ENCODE results near the gene GIPC1.

GIPC1 gene

DNA sequence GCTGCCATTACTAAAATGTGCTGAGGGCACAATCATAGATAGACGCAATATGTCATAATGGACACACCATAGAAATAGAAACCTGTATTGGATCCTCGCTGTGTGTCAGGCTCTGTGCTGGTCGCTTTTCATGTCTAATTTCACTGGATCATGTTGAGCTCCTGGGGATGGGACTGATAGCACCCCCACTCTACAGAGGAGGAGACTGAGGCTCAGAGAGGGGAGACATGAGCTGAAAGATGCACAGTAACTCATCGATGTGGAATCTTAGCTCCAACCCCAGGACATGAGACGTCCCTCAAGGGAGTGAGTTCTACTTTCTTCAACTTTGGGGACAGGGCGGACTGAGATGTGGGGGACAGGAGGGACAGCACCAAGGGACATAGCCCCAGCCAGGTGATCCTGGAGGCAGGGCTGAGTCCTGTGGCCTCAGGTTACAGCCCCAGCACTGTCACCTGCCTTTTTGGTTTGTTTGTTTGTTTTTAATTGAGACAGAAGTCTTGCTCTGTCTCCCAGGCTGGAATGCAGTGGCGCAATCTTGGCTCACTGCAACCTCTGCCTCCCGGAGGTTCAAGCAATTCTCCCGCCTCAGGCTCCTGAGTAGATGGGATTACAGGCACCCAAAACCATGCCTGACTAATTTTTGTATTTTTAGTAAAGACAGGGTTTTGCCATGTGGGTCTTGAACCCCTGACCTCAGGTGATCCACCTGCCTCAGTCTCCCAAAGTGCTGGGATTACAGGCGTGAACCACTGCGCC, 6.6 kb upstream of the GIPC1 start:
- Histone ChIP-seq H3K27ac (no peak overlapping the region), H3K4me3 (no peak overlapping the region)

DNA sequence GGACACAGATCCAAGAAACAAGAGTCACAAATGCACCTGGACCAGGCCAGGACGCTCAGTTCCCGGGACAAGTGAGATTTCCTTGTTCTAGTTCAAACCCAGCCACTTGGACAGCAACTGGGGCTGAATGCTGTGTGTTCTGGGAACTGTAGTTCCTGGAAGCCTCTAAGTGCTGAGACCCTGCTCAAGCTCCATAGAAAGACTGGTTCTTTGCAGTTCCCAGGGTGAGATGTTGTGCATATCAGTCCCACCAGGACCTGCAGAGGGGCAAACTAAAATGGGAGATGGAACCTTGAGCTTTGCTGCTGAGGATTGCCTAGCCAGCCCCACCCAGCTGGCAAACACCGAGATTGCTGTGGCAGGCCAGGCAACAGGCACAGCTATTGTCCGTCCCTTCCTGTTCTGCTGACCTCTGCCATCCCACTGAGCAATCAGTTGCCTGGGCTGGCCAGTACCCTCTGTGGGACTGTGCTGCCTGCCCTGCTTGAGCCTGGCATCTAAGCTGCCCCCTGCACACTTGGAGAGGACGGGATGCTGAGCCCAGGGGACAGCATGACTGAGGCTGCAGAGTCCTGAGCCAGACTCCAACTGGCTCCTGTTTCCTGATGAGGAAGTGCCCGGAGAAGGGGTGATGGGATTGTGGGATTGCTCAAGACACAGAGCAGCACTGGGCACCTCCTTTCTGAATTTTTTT, 1.4 kb upstream of the GIPC1 start:
- Histone ChIP-seq H3K27ac (peak overlapping the region in 14 of 21 experiments; percentile 14 to 95 (median 88)), H3K4me3 (no peak overlapping the region)

DNA sequence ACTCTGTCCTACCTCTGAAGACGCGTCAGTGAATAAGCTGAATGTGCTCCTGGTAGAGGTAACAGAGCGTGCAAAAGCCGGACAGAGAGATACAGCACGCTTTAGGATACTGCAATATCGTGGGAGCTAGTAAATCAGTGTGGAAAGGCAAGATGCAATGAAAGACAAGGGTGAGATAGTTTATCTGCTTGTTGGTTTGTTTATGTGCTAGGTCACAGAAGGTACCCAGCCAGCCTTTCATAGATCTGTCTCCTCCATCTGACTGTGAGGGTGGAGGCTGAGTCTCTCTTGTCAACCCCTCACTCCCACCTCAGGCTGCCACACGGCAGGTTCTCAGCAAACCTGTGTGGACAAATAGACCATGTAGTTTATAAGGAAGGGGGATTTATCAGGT, 904 bp upstream of the GIPC1 start:
- Histone ChIP-seq H3K27ac (peak overlapping the region in 18 of 21 experiments; percentile 5 to 95 (median 89)), H3K4me3 (peak overlapping the region in 3 of 7 experiments; percentile 75 to 95 (median 89))

DNA sequence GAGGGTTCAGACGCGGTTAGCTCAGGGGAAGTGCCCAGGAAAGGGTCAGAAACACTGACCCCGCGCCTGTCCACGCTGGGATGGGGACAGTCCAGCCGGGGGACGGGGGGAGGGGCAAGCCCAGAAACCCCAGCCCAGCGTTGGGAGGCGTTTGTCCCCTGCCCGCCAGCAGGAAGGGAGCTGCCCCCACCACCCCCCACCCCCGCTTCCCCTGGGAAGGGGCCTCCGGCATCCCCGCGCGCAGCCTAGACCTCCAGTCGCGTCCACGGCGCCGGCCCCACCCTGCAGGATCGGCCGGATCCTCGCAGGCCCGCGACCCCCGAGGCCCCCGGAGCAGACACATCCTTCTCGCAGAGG, 277 bp downstream of the GIPC1 start:
- Histone ChIP-seq H3K4me3 (peak overlapping the region; percentile 75 to 95 (median 89)), H3K27ac (peak overlapping the region; percentile 68 to 95 (median 89))

DNA sequence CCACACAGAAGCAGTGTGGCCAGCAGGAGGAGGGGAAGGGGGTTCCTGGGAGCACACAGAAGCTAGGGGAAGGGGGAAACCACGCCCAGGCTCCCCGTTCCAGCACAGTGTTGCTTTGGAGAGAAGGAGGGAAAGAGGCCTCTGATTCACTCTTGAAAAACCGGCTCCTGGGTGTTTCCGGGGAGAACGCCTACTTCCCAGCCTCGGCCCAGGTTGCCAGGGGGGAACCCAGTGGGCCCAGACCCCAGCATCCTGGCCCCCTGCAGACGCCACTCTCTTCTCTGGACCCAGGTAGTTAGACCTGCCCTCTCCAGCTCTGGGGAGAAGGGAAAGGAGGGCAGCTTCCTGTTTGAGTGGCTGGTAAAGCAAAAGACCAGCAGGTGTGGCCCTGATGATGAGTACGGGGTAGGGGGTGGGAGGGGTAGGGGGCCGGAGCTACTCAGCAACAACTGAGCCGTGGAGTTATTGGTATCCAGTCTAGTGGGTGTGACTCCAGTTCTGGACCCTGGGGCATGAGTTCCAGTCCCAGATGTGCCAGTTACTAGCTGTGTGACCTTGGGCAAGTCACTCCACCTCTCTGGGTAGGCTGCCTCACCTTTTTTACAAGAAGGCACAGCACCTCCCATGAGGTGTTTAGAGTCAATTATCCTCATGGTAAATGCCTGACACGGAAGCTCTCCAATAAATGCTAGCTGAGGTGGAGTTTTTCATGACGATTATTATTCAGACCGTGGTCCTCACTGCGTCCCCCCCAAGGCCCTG, 836 bp downstream of the GIPC1 start:
- Histone ChIP-seq H3K27ac (peak overlapping the region; percentile 68 to 95 (median 89)), H3K4me3 (peak overlapping the region; percentile 75 to 95 (median 89))

DNA sequence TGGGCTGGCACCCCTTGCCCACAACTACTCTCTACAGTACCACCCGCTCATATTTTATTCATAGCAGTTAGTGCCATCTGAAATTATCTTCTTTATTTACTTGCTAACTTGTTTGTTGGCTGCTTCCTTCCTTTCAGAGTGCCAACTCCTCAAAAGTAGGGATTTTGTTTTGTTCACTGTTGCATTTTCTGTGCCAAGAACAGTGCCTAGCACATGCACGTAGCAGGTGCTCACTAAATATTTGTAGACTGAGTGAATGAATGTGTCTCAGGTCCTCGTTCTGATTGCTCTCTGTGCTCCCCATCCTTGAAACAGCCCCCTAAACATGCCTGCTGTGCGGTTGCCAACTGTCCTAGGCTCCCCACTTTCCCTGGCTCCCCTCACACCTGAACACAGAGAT, 1.5 kb downstream of the GIPC1 start:
- Histone ChIP-seq H3K4me3 (peak overlapping the region; percentile 75 to 95 (median 89)), H3K27ac (peak overlapping the region in 19 of 21 experiments; percentile 68 to 95 (median 89))

DNA sequence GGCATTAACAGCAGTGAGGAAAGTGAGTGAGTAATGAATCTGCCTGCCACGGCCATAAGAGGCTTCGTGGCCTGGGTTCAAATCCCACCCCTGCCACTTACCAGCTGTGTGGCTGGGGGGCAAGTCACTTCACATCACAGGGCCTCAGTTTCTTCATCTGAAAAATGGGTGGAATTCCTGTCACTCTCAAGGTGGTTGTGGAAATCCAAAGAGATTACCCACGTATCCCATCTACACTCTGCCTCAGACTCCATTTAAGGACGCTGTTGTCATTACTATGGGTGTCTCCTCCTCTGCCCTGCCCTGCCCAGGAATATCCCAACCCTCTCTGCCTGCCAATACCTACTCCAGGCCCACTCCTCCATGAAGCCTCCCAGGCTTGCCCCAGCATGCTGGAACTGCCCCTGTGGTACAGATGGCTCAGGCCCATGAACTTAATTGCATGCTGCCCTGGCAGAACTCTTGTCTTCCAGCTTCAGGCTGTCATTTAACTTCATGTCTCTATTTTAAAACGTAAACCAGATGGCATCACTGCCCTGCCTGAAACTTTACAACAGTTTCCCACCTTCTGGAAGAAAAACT, 3.1 kb downstream of the GIPC1 start:
- H3K27ac ChIP-seq, result no peak overlapping the region
- no peak overlapping the region for H3K4me3 ChIP-seq

DNA sequence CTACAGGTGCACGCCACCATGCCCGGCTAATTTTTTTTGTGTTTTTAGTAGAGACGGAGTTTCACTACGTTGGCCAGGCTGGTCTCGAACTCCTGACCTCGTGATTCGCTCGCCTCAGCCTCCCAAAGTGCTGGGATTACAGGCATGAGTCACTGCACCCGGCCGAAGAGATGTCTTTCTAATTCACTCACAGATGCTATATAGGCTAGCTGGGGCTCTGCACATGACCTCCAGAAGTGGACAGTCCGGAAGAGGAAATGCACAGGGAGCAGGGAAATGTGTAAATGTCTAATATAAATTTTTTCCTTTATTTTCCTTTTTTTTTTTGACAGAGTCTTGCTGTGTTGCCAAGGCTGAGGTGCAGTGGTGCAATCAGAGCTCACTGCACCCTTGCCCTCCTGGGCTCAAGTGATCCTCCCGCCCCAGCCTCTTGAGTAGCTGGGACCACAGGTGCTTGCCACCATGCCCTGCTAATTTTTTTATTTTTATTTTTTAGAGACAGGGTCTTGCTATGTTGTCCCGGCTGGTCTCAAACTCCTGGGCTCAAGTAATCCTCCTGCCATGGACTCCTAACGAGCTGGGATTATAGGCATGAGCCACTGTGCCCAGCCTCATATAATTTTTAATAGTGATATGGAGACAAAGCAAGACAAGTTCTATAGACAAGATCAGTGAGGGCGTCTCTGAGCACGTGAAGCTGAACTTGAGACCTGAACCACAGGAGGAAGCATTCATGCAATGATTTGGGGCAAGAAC, 8.4 kb downstream of the GIPC1 start:
- H3K27ac ChIP-seq, result no peak overlapping the region
- no peak overlapping the region for H3K4me3 ChIP-seq

DNA sequence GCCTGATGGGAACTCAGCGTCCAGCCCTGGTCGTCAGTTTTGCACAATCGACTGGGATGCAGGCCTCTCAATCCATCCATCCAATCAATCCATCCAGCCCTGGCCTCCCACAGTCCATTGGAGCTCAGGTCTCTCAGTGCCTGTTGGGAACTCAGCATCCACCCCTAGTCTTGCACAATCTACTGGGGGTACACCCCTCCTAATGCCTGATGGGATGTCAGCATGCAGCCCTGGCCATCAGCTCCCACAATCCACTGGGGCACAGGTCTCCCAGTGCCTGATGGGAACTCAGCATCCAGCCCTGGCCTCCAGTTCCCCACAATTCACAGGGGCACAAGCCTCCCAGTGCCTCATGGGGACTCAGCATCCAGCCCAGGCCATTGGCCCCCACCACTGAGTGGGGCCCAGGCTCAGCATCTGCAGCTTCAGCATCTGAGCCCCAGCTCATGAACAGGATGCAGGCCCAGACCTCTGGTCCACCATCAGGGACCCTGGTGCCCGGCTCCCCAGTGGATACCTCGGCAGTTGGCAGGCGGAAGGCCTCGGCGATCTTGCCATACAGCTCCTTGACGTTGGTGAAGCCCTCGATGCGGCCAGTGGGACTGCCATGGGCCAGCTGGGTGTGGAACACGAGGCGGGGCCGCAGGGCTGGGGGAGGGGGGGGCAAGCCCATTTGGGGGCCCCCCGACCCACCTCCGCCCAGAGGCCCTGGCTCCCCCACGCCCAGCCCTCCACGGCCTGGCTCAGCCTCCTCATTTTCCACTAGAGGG, 13.6 kb downstream of the GIPC1 start:
- H3K4me3 ChIP-seq, result no peak overlapping the region
- no peak overlapping the region for H3K27ac ChIP-seq

DNA sequence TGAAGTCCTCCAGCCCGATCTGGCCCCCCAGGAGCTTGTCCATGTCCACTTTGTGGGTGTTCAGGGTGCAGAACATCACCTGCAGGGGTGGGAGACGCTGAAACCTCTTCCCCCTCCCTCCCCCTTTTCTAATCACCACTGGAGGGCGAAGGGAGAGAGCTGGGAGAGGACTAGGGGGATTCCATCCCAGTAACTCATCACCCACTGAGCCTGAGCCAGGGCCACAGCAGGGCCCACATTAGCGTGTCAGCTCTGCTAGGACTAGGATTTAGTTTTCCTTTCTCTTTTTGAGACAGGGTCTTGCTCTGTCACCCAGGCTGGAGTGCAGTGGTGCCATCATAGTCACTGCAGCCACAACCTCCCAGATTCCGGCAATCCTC, 15.2 kb downstream of the GIPC1 start:
- no peak overlapping the region for H3K27ac ChIP-seq
- no peak overlapping the region for H3K4me3 ChIP-seq

DNA sequence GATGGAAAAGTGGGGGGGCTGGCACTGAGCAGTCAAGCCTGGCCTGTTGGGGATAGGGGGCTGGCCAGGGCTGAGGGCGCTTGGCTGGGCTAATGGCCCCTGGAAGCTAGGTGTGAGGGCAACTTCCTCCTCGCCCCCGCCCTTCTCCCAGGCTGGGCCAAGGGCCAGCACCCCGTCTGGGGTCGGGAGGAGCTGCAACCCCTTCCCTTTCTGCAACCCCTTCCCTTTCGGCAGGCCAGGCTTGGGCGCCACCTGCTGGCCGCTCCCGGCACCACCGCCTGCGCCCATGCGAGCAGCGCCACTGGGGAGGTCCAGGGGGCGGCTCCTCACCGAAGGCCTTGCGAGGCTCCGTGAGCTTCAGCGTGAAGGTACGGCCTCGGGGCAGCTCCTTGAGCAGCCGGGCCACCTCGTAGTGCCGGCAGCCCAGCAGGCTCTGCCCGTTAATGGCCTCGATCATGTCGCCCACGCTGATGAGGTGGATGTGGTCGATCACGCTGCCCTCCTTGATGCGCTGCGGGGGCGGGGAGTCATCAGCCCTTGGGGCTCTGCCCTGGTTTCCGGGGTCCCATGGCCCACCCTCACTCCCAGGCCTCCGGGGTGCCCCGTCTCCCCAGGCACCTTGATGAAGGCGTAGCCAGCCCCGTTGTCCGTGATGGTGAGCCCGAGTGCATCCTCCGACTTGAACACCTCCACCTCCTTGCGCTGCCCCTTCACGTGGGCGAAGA, 15.8 kb downstream of the GIPC1 start:
- no peak overlapping the region for H3K4me3 ChIP-seq
- H3K27ac ChIP-seq, result no peak overlapping the region

DNA sequence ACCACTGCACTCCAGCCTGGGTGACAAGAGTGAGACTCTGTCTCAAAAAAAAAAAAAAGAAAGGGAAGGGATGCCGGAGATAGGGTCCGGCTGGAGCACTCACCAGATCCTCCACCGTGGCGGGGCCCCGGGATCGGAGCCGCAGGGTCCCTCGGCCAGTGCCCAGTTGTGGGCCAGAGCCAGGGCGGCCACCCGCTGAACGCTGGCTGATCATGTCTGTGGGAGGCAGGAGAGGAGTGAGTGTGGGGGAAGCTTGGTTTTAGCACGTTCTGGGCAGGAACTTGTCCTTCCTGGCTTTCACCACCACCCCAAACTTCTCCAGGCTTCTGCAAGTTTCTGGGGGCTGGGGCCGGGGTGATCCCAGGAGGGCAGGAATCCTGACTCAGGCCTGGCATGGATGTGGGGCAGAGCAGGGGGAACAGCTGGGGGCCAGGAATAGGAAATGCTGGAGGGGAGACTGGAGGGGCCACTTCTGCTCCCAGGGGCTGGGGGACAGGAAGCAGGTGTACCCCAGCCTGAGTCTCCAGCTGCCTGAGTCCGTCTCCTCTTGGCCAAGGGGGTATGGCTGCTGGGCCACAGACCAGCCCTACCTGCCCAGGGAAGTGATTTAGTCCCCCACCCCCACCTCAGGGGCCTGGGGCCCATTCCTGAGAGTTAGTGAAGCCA, 16.5 kb downstream of the GIPC1 start:
- Histone ChIP-seq H3K27ac (no peak overlapping the region), H3K4me3 (no peak overlapping the region)

DNA sequence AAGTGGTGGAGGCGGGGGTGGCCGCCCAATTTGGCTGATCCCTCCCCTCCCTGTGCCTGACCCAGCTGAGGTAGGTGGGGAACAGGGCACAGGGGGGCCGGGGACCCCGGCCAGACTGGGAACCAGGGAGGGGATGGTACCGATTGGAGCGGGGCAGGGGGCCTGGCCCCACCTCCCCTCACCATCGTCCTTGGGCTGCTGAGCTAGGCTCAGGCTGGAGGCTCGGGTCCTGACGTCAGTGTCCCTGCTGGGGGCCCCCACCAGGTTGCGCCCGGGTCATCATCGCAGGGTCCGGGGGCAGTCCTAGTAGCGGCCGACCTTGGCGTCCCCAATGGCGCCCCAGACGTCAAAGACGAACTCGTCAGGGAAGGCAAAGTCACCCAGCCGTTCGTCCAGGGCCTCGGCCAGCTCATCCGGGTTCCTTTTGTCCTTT, 17.8 kb downstream of the GIPC1 start:
- no peak overlapping the region for H3K27ac ChIP-seq
- no peak overlapping the region for H3K4me3 ChIP-seq

DNA sequence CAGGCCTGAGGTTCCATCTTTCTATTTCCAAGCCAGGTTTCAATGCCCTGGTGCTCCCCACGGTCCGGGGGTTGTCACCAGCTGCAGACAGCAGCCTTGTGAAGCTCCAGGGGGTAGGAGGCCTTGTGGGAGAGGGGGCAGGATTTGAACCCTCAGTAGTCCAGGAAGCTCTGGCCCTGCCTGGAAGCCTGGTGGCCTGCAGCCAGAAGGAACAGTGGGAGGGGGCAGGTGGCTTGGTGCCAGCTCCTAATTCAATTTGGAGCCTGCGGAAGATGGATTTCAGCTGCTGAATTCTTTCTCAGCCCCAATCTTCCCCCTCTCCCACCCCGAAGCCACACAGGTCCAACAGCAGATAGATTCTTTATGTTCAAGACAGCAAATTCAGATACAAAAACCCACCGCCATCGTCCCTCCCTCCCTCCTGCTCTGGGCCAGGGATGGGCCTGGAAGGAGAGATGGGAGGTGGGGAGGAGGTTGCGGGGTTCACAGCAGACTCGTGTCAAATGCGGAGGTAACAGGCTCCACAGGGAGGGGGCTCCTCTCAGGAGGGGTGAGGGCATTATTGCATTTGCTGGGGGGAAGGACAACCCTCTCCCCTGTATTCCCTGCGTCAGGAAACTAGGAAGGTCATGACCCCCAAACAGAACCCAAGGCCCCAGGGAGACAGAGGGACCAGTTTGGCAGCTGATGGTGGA, 18.4 kb downstream of the GIPC1 start:
- H3K27ac ChIP-seq, result peak overlapping the region in 2 of 21 experiments; percentile 8 to 40

DNA sequence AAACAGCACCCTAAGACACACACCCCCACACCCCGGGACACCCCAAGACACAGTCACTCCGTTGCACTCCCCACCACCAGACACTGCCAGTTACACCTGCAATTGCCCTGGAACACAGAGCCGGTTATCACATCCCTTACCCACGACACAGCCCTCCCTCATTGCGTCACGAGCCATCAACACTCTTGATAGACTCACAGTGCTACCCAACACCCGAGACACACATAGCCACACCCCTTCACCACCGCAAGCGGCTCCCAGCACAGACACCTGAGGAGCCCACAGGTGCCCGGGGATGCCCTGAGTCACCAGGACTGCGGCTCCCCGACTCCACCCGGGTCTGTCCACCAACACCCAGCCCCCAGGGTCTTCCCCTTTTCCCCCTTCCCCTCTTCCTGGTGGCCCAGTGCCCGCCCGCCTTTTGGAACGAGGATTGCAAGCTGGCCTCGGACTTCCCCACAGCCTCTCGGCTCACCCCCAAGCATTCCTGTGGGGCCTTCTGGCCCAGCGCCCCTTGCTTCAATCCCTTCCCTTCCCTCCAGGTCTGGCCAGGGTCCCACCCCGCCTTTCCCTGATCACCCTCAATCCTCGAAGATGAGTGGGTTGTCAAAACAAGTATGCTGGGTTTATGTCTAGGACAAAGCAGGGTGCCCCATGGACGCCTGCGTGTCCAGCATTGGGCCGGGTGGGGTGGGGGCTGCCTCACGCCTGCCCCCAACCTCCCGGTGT, 19.1 kb downstream of the GIPC1 start:
- Histone ChIP-seq H3K27ac (peak overlapping the region in 2 of 21 experiments; percentile 8 to 40), H3K4me3 (no peak overlapping the region)

More for the DNA sequence above, 18.4 kb downstream of the GIPC1 start:
- H3K4me3 ChIP-seq, result no peak overlapping the region

DNA sequence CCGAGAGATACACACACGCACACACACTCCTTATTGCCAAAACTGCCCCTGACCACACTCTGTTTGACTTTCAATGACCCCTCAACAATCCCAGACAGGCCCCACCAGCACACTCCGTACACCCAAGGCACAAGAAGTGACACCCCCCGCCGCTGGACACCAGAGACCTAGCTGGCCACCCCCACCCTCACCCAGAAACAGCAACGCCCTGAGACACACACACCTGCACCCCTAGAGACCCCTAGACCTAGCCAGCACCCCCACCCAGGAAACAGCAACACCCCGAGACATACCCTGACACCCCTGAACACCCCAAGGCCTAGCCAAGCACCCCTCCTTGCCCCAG, 19.6 kb downstream of the GIPC1 start:
- H3K4me3 ChIP-seq, result no peak overlapping the region
- no peak overlapping the region for H3K27ac ChIP-seq
